Cortex of kidney (tissue), 1 donor: ENCODE measurements around the gene MSI2.
"Not testable (repeated sequence)": the region's sequence is repeated elsewhere in the genome, so short reads cannot be mapped to it uniquely, and the experiment has no call there.

Experiments
- DNase-seq: peaks from one replicate; lab custom pipeline; 2025; lab: John Stamatoyannopoulos, UW

Gene MSI2

DNA sequence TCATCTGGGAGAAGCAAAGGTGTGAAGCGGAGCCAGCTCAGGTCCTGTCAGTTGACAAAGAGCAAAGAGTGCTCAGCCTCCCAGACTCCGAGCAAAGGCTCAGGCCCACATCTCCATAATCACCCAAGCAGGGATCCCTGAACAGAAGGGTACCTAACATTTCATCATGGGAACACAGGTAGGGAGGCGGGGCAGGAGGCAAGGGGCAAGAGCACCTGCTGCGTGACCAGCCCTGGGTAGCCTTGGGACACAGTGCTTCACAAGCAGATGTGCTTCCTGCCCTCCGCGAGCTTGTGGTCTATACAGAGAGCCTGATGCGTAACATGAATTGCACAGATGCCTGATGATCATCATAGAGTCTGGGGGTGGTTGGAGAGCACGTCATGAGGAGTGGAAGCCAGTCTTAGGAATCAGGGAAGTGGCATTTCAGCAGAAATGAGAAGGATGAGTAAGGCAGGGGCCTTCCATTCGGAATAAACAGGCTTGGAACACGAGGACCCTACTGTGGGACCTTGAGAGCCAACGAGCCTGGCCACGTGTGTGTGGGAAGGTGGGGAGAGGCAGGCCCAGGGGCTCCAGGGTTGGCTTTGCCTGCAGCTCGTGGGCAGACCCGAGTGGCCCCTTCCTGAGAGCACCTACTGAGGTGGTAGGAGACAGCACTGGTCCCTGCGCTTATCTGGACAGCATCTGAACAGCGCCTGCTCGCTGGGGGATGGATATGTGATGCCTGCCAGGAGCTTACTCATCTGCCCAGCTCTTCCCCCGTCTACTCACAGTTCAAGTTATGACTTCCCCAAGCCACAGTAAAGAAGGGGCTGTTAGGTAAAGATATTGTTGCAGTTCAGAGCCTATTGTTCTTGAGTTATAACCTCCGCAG, 363.0 kb downstream of the MSI2 start:
- no peak for DNase-seq

DNA sequence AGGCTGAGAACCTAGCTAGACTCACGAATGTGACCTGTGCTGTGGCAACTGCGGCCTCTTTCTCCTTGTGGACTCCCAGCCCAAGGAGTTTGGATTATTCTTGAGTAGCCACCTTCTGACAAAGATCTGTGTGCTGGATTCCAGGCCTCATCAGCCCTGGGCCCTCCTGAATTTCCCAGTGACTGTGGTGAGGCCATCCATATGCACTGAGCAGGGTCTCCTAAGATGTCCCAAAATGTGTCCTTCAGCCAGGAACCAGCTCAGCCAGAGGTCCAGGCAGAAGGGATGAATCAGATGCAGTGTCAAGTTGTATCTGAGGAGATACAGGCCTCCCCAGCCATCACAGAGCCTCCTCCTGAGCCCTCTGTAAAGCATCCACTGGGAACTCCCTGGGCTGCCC, 364.3 kb downstream of the MSI2 start:
- no peak for DNase-seq

DNA sequence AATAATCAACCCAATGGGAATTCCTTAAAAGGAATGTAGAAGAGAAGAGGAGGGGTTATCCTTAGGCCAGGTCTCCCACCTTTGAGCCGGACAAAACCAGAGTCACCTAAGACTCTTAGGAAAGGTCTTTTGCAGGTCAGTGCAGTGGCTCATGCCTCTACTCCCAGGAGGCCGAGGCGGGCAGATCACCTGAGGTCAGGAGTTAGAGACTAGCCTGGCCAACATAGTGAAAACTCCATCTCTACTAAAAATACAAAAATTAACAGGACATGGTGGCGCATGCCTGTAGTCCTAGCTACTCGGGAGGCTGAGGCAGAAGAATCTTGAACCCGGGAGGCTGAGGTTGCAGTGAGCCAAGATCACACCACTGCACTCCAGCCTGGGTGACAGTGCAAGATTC, 365.5 kb downstream of the MSI2 start:
- not testable (repeated sequence) for DNase-seq

DNA sequence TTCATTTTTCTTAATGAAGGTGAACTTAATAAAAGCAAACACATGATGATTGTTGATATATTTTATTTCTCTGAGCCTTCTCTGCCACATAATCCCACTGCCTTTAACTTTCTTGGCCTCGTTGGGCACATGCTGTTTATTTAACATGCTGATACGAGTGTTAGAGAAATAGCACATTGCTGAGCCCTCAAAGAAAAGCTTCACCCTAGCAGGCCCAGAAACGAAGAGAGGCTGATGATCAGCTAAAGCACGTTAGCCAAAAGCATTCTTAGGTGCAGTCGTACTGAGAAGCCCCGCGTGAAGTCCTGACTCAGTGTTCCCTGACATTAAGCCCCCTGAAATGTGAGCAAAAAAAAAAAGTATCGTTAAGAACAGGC, 366.0 kb downstream of the MSI2 start:
- no peak for DNase-seq

DNA sequence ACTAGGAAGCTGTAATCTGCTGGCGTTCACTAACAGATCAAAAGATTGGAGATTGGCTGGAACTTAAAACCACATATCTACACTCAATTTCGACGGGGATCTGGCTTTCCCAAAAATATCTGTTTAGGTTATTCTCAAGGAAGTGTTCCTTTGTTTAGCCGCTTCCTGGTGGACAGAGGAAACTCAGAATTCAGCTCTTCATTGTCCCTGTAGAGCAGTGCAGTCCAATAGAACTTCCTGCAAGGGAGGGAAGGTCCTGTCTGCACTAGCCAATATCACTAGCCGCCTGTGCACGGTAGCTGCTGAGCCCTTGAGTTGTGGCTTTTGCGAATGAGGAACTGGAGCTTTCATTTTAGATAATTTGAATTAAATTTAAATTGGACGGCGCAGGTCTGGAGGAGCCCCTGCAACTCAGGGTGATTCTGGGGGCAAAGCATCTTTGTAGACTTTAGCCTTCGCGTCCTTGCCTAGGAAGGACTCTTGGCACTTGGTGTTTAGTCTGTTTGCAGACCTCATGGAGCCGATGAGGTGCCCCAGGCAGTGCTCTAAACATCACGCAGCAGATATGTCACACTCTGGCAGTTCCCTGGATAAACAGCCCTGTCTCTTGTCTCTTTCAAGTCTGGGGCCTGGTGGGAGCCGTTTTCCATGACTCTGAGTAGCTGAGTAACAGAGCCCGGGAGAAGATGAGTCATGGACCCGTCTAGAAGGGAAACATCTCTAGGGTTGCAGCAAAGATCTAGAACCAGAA, 366.5 kb downstream of the MSI2 start:
- DNase-seq = no peak

DNA sequence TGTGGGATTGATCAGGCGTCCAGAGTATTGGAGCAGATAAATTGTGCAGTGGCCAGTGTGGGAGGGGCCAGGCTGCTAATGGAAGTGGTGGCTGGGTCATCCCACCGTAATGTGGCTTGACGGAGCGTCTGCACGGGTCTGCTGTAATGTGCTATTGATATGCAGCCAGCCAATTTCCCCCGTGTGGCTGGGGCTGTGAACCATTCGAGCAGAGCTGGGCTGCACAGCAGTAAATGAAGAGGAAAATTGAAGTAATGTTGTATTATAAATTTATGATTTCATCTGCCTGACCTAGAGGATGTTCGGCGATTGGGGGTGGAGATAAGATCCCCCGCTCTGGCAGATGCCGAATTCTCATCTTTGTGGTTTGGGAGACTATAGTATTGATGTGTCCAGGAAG, 367.3 kb downstream of the MSI2 start:
- no peak for DNase-seq

DNA sequence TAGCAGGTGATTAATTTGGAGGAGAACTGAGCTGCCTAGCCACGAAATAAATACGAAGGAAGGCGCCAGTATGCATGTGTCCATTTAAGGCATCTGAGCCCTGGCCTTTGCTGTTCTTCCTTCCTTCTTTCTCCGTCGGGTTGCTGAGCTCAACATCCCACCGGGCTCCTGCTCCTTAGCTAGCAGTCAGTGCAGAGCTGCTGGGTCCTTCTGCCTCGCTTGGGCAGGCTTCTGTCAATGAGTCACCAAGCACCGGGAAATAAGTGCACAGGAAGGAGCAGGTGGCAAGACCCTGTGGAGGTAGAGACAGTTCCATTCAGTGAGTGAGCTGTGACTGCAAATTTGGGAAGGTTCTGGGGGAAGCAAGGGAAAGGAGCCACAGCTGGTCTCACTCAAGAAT, 368.1 kb downstream of the MSI2 start:
- no peak for DNase-seq

DNA sequence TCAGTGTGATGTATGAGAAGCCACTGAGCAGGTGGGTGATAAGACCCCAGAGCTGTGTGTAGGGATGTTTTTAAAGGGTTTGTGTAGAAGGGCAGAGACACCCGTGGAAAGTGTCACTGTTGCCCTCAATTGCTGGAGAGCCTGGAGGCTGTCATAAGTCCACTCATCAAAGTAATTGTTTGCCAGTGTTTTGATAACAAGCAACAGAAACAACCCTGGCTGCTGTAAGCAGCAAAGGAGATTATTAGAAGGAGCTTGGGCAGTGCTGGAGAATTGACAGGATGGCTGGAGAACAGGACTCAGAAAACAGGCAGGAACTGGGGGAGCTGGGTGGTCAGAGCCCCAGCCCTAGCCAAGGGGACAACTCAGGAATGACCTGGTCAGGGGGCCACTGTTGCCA, 369.2 kb downstream of the MSI2 start:
- DNase-seq = no peak

DNA sequence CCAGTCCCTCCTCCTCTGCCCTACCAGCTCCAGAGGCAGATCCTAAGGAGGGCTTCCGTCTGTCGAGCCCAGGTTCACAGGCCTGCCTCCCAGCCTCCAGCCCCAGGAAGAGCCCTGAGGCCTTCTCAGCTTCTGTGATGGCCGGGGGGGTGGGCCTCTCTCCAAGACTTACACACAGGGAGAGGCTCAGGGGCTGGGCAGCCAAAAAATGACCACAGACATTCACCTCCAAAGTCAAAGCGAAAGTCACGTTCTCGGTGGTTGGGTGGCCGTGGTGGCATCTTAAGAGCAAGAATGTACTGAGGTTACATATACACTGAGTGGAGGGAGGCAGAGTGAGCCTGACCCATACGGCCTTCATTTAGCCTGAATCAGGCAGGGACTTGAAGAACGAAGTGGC, 369.6 kb downstream of the MSI2 start:
- no peak for DNase-seq

DNA sequence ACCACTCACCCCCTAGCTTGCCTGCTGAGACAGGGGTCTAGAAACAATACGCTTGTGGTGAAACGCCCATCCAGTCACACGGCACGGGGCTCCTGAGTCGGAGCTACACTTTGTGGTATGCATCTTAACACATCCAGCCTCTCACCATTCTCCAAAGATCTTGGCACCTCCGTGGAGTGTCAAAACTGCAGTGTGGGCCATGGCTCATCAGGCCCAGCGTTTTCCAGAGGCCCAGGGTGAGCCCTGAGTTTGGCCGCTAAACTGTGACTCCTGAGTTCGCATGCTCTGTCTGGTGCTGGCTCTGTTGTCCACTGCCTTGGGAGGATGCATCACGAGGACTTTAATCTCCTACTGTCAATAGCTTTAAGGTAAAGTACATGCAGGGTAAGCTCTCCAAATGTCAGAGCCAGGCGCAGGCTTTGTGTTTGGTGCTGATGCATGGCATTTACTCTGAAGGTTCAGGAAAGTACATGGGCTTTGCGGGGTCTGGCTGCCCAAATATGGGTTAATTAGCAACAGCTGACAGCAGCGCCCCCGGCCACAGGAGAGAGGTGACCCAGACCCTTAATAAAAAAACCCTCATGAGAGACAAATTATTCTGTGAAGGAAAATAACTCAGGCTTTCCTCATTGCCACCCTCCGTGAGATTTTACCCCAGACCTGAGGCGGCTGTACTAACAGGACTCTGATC, 370.3 kb downstream of the MSI2 start:
- no peak for DNase-seq

DNA sequence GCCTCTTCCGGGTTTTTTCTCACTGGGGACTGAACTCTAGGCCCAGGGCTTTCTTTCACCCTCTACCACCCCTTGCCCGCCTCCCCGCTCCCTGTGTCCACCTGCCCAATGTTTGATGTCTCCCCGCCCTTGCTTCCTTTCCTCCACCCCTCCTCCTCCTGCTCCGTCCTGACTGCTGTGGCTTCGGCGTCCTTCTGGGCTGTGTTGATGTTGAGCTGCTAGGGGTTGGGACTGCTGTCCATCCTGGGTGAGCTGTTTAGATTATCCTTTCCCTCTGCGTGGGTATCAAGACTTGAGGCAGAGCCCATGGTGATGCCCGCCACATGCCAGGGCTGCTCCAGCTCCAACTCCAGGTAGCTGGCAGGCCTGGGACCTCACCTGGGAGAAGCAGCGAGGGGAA, 371.3 kb downstream of the MSI2 start:
- DNase-seq = no peak

DNA sequence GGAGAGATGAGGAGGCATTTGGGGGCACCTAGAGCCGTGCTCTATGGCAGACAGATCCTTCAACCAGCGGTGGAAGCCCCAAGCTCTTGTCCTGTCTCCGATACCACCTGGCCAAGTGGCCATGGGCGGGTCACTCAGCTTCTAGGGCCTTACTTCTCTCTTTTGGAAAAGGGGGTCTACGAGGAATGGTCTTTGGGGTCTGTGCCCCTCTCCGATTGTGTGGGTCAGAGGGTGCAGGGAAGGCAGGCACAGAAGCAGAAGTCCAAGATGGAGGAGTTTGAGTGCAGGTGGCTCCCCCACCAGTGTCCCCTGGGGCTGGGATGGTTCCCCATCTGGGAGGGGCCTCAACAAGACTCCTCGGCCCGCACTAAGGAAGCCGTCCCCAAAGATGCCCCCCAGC, 372.1 kb downstream of the MSI2 start:
- DNase-seq = no peak

DNA sequence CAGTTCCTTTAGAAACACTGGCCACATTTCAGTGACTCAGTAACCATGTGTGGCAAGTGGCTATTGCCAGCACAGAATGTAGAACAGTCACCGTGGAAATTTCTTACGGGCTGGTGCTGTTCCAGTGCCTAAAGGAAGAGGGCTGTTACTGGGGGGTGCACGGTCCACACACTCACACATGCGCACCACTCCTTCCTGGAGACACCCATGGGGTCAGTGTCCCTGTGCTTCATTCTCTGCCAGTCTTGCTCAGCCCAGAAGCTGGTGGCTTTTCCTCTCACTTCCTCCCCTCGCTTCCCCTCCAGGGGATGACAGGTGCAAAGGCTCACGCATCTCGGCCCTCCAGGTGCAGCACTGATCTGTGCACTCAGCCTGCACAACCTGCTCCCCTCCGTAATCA, 373.1 kb downstream of the MSI2 start:
- no peak for DNase-seq

DNA sequence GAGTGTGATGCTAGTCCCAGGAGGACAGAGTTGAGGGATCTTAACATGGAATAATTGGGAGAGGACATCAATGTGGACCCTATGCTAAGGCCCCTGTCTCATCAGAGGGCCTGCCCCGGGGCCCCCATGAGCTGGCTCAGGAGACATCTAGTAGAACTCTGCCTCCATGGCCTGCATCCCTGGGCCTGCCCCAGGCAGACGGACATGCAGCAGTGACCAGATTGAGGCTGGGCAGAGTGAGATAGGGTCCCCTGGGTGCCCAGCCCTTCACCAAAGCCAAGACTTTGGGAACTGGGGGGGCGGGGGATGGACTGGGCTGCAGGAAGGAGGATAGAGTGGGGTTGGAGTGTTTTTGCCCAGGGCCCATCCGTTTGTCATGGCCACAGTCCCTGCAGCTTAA, 373.6 kb downstream of the MSI2 start:
- DNase-seq = no peak

DNA sequence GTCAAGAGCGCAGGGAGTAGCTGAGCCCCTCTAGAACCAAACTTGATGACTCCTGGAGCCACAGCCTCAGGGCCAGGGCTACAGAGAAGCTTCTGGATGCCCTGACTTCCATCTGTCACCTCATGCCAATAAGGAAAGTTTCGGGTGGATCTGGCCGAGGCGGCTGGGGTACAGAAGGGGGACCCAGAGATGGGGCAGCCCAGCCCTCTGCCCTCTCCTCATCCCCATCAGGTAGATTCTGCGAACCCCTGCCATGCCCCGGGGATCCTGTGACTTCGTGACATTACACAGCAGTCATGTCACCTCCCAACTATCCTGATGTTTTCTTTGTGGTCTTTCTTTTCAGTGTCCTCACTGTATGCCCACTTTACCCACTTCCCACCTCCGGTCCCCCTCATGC, 374.4 kb downstream of the MSI2 start:
- DNase-seq = no peak

DNA sequence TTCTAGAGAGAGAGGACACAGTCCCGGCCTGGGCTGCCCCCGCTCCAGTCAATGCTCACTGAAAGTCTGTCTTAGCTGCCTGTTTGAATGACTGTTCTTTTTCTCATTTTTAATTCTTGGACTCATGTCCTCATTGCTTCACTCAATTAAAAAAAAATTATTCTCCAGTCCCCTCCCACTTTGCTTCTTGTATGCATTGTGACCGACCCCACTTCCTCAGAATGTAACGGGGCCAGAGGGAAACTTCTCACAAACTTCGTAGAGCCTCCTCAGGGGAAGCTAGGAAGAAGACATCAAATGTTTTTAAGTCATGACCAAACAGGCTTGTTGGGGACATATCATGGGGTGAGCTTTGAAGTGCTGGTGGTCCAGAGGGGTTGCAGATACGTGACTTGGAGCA, 375.5 kb downstream of the MSI2 start:
- DNase-seq = no peak

DNA sequence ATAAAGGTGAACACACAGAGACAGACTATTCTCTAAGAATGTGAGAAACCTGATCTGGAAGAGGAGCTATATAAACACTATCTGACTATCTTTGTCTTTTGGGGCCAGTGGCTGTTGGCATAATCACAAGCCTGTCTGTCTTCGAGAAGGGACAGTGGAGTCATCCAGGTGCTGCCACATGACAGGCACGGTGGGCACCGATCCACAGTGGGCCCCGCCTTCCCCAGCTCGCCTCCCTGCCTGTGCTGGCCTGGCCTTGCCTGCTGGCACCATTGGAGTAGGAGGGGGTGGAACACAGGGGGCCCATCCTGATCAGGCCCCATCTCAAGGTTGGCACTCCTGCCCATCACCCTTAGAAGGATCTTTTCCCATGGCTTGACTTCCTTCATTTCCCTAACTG, 376.0 kb downstream of the MSI2 start:
- no peak for DNase-seq

DNA sequence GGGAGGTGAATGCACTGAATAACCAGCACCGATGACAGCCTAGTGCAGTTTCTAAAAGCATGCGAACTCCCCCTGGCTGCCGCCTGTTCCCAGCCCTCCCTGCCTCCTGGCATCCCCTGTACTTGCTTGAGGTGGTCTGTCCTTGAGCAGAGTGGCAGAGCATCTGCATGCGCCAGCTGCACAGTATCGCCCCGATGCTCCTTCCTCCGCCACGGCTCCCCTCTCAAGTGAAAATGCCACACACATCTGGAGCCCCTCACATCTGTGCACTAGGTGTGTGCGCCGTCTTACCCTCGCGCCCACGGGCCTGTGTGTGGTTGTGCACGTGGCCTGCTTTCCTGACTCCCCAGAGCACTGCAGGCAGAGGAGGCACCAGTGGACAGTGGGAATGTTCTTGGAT, 376.9 kb downstream of the MSI2 start:
- DNase-seq = no peak

DNA sequence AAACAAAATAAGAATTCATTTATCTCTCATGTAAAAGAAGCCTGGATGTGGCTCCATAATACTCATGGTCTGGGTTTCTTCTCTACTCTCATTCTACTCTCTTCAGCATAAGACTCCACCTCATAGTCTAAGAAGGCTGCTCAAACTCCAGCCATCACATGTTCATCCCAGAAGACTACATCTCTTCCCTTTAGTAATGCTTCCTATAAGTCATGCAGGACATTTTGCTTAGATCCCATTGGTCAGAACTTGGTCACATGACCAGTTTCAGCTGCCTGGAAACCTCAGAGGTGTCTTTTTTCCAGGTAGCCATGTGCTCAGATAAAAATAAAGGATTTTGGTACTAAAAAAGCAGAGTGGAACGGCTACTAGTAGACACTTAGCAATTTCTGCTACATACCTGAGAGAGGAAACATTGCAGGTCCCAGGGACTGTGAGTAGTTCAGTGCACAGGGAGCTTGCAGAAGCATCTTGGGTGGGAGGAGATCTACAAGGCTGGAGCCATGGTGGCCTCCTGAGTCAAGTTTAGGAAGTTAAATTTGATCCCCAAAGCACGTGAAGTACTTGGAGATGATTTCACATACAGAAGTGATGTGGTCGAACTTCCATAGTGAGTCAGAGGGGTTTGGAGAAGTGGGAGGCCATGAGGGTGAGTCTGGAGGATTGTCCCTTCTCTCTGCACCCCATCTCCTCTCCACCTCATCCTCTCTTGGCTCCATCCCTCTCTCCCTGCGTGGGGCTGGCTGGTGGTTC, 378.6 kb downstream of the MSI2 start:
- no peak for DNase-seq

DNA sequence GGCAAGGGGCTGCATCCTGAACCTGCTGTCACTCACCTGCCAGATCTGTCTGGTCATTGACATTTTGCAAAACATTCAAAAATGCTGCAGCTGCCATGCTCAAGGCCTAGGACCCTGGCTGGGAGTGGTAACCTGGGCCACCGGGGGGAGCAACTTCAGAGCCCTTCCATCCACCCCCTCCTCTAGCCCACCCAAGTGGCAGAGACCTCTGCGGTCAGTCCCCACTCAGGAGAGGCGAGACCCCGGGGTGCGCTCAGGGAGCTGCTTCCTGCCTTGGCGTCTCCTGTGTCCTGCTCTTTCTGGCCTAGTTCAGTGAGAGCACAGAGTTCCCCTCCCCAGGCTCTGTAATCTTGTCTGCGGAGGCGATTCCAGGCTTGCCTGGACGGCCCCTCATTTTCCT, 380.0 kb downstream of the MSI2 start:
- DNase-seq = no peak

DNA sequence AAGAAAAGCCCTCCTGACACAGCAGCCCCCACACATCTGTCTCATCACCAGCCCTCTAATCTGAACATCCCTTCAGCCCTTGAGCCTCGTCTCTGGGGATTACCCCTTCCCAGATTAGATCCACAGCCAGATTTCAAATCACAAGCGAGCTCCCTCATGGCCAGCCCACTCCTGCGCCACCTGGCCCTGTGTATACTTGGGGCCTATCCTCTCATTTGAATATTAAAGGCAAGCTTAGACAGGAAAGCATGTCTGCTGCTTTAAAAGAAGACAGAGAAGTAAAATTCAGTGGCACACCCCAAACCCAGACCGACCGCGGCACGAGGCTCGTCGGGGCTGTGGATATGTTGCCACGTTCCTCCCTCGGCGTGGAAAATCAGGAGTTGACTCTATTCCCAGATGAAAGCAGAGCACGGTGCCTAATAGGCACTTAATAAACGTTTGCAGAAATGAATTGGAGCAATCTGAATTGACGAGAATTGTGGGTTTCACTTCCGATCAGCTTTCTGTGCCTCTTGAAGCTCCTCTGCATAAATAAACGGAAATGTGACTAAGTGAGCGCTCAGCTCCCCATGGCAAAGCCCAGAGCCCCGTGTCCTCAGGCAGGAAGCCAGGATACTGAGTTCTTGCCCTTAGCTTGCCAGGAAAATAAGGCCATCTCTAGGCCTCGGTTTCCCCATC, 380.8 kb downstream of the MSI2 start:
- no peak for DNase-seq

DNA sequence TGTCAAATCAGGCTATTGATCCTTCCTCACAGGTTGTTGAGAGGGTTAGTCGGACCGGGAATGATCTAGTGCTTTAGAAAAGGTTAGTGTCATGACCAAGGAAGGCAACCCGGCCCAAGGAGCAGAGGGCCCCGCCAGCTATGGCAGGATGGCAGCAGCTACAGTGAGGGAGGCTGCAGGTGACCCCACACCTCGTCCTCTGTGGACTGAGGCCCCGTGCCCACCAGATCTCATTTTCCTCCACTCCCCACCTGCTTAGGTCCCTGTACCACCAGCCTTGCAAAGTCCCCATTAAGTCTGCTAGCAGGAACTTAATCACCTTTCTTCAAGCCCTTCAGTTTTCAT, 381.3 kb downstream of the MSI2 start:
- DNase-seq = no peak
